CD4-positive, CD25-positive, alpha-beta regulatory T cell (primary cell): Measurements from ENCODE around the gene GMPPB. TPM values are rescaled to one million over a fixed set of nuclear protein-coding genes. Genes with fewer than 3 reads are reported as not detected.

Experiments
- ATAC-seq, 2 donors: fragments of 150-1000 bp; cut with Tn5 transposase; one replicate each; pipeline ENCODE4 v1.10.0; 2021; ENCODE audit warnings: low read depth in 2 of 2, moderate number of reproducible peaks in 2 of 2, moderate library complexity in 1 of 2
- DNase-seq, 3 donors: peaks; one replicate each; pipeline versions ENCODE4 v3.0.0 to v3.0.0-alpha.2; 2012 to 2022; ENCODE audit warnings: mixed read lengths in 1 of 3
- H3K27ac ChIP-seq: one replicate; pipeline ENCODE4 v1.7.0; 2013; ENCODE audit warnings: mild to moderate bottlenecking, low read length; ENCODE audit not compliant: insufficient read depth, poor library complexity, severe bottlenecking
- H3K27me3 ChIP-seq: one replicate; pipeline ENCODE4 v1.7.0; 2013; ENCODE audit warnings: low read length; ENCODE audit not compliant: control insufficient read depth, insufficient read depth
- H3K36me3 ChIP-seq: one replicate; pipeline ENCODE4 v1.7.0; 2013; ENCODE audit warnings: mild to moderate bottlenecking, low read length, moderate library complexity; ENCODE audit not compliant: control insufficient read depth, insufficient read depth
- H3K4me1 ChIP-seq: 2 replicates; pipeline ENCODE4 v1.7.0; 2013; ENCODE audit warnings: mild to moderate bottlenecking, low read length; ENCODE audit not compliant: insufficient read depth, control insufficient read depth, poor library complexity, severe bottlenecking
- H3K4me3 ChIP-seq: one replicate; pipeline ENCODE4 v1.7.0; 2013; ENCODE audit warnings: low read depth, mild to moderate bottlenecking, low read length, moderate library complexity
- H3K9me3 ChIP-seq, 2 experiments: 1 replicate in 1 of 2; 2 replicates in 1 of 2; pipeline ENCODE4 v1.7.0; 2013; ENCODE audit warnings: low read length in 2 of 2, mild to moderate bottlenecking in 1 of 2, moderate library complexity in 1 of 2; ENCODE audit not compliant: control insufficient read depth in 2 of 2
- H3K27ac Mint-ChIP-seq, 3 donors: one replicate each; pipeline ENCODE4 v1.8.0; 2020 to 2022; ENCODE audit warnings: mild to moderate bottlenecking in 3 of 3, mixed read lengths in 3 of 3, moderate library complexity in 2 of 3
- H3K27me3 Mint-ChIP-seq: one replicate; pipeline ENCODE4 v1.8.0; 2022; ENCODE audit warnings: mild to moderate bottlenecking, mixed read lengths
- H3K36me3 Mint-ChIP-seq: one replicate; pipeline ENCODE4 v1.8.0; 2020; ENCODE audit warnings: mixed read lengths
- H3K4me1 Mint-ChIP-seq, 4 donors: one replicate each; pipeline ENCODE4 v1.8.0; 2020 to 2022; ENCODE audit warnings: mixed read lengths in 4 of 4, mild to moderate bottlenecking in 1 of 4
- H3K4me3 Mint-ChIP-seq, 4 donors: one replicate each; pipeline ENCODE4 v1.8.0; 2020 to 2022; ENCODE audit warnings: mild to moderate bottlenecking in 4 of 4, mixed read lengths in 4 of 4, moderate library complexity in 3 of 4
- H3K9me3 Mint-ChIP-seq, 7 donors: one replicate each; pipeline ENCODE4 v1.8.0; 2020 to 2022; ENCODE audit warnings: mixed read lengths in 7 of 7, mild to moderate bottlenecking in 3 of 7, moderate library complexity in 2 of 7
- polyA plus RNA-seq, 4 donors: library from polyadenylated mRNA; unstranded; fragments of 300-500 nt; fragmentation: Illumina TruSeq; gene quantifications; one replicate each; pipeline ENCODE4 v1.2.3, GENCODE V29; 2021
- total RNA-seq: library from RNA; stranded (reverse); gene quantifications from one replicate; pipeline ENCODE4 v1.2.3, GENCODE V29; 2022

GMPPB gene
- total RNA-seq, result 32.1 TPM
- 10 to 100 TPM; 14.7 to 29.7 (median 16.9) TPM for polyA plus RNA-seq

DNA sequence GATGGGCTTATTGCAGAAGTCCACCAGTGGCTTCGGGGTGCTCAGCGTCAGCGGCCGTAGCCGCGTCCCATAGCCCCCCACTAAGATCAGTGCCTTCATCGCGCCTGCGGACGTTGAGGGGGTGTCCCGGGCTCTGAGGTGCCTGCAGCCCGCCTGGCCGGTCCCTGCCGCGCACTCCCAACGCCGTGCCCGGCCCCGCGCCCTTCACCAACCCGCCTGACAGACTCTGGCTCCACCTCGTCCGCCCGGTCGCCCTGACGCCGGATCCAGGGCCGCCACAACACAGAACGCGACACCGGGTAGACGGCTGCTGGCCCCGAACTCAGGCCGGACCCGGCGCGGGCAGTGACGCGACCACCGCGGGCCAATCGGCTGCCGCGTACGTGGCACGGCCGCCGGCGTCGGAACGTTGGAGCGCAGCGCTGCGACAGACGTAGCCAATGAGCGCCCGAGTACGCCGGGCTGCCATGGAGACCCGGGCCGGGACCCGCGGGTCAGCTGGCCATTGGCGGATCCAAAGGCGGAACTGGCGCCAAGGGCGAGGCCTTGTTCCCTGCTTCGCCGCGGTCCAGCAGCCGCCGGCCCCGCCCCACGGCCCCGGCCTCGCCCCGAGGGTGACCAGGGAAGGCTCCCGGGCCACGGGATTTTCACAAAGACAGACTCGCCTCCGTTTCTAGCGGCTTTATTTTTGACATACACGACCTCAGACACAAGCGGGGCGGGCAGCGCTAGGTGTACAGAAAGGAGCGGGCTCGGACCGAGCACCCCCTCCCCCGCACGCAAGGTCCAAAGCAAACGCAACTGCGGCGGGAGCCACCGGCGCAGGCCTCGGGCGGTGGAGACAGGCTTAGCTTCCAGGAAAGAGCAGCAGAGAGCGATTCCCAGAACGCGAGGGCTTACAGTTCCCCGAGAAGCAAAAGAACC, at the start of gene GMPPB:
TSS of gene GMPPB (minus strand) at position 324 of the 924 bp plus-strand sequence. CDS start at position 99, 225 bp downstream.
- peak; percentile 82 to 83 for ATAC-seq
- Histone ChIP-seq H3K36me3 (peaks cover 26% of the 10 kb centered on the region), H3K9me3 (no peaks in the 10 kb centered on the region), H3K4me1 (peaks cover 25% of the 10 kb centered on the region), H3K27ac (peak within 1 kb of the TSS; percentile 96), H3K4me3 (peak within 1 kb of the TSS; percentile 74), H3K27me3 (no peaks in the 10 kb centered on the region)
- Mint-ChIP-seq H3K36me3 (no peaks in the 10 kb centered on the region), H3K4me1 (peaks cover 0 to 49% (median 19%) of the 10 kb centered on the region in 4 donors), H3K4me3 (peak within 1 kb of the TSS; percentile 92 to 97 (median 96)), H3K27me3 (no peaks in the 10 kb centered on the region), H3K27ac (peak within 1 kb of the TSS; percentile 89 to 97 (median 94)), H3K9me3 (no peaks in the 10 kb centered on the region)
- peak; percentile 89 to 96 (median 89) for DNase-seq

- Mint-ChIP-seq H3K27ac (no peak overlapping the region), H3K27me3 (no peaks in the 10 kb centered on the region), H3K4me1 (peaks cover 22 to 60% (median 35%) of the 10 kb centered on the region in 4 donors), H3K36me3 (peaks cover 19% of the 10 kb centered on the region), H3K9me3 (no peaks in the 10 kb centered on the region), H3K4me3 (no peak overlapping the region)
- Histone ChIP-seq H3K27me3 (no peaks in the 10 kb centered on the region), H3K9me3 (no peaks in the 10 kb centered on the region), H3K4me3 (no peak overlapping the region), H3K4me1 (peaks cover 11% of the 10 kb centered on the region), H3K27ac (no peak overlapping the region), H3K36me3 (peaks cover 33% of the 10 kb centered on the region)
- ATAC-seq, result no peak
- DNase-seq, result no peak
Measured at GRCh38 chr3:49772703-49773102, 49.0 kb upstream of the GMPPB start.

DNA sequence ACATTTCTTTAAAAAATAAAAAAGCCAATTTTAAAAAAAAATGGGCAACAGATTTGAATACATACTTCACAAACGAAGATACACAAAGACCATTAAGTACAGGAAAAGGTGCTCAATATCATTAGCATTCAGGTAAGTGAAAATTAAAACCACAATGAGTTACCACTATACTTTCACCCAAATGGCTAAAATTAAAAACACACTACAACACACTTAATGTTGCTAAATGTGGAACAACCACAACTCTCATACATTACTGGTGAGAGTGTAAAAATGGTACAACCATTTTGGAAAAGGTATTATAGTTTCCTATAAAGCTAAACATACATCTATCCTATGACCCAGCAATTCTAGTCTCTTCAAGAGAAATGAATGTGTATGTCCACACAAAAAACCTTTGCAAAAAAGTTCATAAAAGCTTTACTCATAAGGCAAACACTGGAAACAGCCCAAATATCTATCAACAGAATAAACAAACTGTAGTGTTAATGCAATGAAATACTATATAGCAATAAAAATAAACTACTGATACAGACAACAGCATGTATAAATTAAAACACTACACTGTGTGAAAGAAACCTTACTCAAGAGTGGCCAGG, 47.7 kb upstream of the GMPPB start:
- Histone ChIP-seq H3K27me3 (no peaks in the 10 kb centered on the region), H3K36me3 (peaks cover 29% of the 10 kb centered on the region), H3K9me3 (no peaks in the 10 kb centered on the region), H3K4me3 (no peak overlapping the region), H3K27ac (no peak overlapping the region), H3K4me1 (peaks cover 11% of the 10 kb centered on the region)
- Mint-ChIP-seq H3K27me3 (no peaks in the 10 kb centered on the region), H3K4me1 (peaks cover 22 to 52% (median 30%) of the 10 kb centered on the region in 4 donors), H3K36me3 (peaks cover 15% of the 10 kb centered on the region), H3K9me3 (no peaks in the 10 kb centered on the region), H3K27ac (no peak overlapping the region), H3K4me3 (peak overlapping the region in 1 of 4 donors; percentile 5)
- ATAC-seq (no peak), DNase-seq (no peak)

DNA sequence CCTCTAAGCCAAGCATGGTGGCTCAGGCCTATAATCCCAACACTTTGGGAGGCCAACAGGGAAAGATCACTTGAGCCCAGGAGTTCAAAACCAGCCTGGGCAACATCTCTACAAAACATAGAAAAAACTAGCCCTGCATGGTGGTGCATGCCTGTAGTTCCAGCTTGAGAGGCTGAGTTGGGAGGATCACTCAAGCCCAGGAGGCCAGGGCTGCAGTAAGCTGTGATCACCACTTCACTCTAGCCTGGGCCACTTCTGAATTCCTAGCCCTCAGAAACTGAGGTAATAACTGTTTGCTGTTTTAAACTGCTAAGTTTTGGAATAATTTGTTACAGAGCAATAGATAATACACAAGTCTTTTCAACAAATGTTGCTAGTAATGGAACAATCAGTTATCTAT, 46.2 kb upstream of the GMPPB start:
- no peak overlapping the region for H3K27ac ChIP-seq
- no peaks in the 10 kb centered on the region for H3K27me3 ChIP-seq
- Mint-ChIP-seq H3K4me3 (peak overlapping the region in 1 of 4 donors; percentile 9), H3K36me3 (peaks cover 16% of the 10 kb centered on the region), H3K9me3 (no peaks in the 10 kb centered on the region), H3K27me3 (no peaks in the 10 kb centered on the region), H3K4me1 (peaks cover 20 to 51% (median 30%) of the 10 kb centered on the region in 4 donors), H3K27ac (peak overlapping the region in 2 of 3 donors; percentile 39 to 56)
- peaks cover 18% of the 10 kb centered on the region for H3K36me3 ChIP-seq
- DNase-seq, result no peak
- no peak for ATAC-seq
- H3K4me1 ChIP-seq, result peaks cover 5% of the 10 kb centered on the region
- no peaks in the 10 kb centered on the region for H3K9me3 ChIP-seq
- H3K4me3 ChIP-seq, result no peak overlapping the region

DNA sequence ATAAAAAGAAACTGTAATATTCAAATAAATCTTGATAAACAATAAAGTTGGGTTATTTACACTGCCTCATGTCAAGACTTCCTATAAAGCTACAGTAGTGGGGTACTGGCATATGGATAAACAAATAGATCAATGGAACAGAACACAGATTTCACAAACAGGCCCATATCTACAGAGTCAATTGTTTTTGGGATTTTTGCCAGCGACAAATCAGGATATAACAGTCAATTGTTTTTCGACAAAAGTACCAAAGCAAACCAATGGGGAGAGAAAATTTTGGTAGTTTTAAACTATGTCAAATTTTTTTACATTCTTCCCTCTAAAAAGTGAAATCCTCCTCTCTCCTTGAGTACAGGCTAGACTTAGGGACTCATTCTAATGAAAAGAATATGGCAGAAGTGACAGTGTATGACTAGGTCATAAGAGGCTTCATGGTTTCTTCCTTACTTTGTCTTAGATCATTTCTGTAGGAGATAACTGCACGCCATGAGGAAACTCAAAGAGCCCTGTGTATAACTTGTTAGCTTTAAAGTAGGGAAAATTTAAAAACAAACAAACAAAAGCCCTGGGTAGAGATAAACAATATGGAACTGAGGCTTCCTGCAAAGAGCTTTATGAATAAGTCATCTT, 45.6 kb upstream of the GMPPB start:
- H3K9me3 Mint-ChIP-seq, result no peaks in the 10 kb centered on the region
- ATAC-seq (no peak), DNase-seq (no peak)
- H3K27ac Mint-ChIP-seq, result peak overlapping the region in 1 of 3 donors; percentile 39
- H3K4me3 ChIP-seq, result no peak overlapping the region
- H3K9me3 ChIP-seq, result no peaks in the 10 kb centered on the region
- peak overlapping the region in 1 of 4 donors; percentile 15 for H3K4me3 Mint-ChIP-seq
- H3K4me1 Mint-ChIP-seq, result peaks cover 15 to 49% (median 29%) of the 10 kb centered on the region in 4 donors
- H3K36me3 Mint-ChIP-seq, result peaks cover 20% of the 10 kb centered on the region
- H3K36me3 ChIP-seq, result peaks cover 22% of the 10 kb centered on the region
- no peaks in the 10 kb centered on the region for H3K27me3 Mint-ChIP-seq
- peaks cover 2% of the 10 kb centered on the region for H3K4me1 ChIP-seq
- H3K27me3 ChIP-seq, result no peaks in the 10 kb centered on the region
- no peak overlapping the region for H3K27ac ChIP-seq

- DNase-seq (no peak), ATAC-seq (no peak)
- no peak overlapping the region for H3K4me3 ChIP-seq
- H3K4me1 ChIP-seq, result no peaks in the 10 kb centered on the region
- H3K27me3 ChIP-seq, result no peaks in the 10 kb centered on the region
- H3K36me3 ChIP-seq, result peaks cover 13% of the 10 kb centered on the region
- no peak overlapping the region for H3K4me3 Mint-ChIP-seq
- H3K27me3 Mint-ChIP-seq, result no peaks in the 10 kb centered on the region
- peaks cover 7% of the 10 kb centered on the region for H3K36me3 Mint-ChIP-seq
- H3K9me3 ChIP-seq, result no peaks in the 10 kb centered on the region
- peaks cover 6 to 31% (median 14%) of the 10 kb centered on the region in 4 donors for H3K4me1 Mint-ChIP-seq
- no peak overlapping the region for H3K27ac Mint-ChIP-seq
- no peak overlapping the region for H3K27ac ChIP-seq
- no peaks in the 10 kb centered on the region for H3K9me3 Mint-ChIP-seq
Measured at GRCh38 chr3:49763981-49764380, 40.2 kb upstream of the GMPPB start.

DNA sequence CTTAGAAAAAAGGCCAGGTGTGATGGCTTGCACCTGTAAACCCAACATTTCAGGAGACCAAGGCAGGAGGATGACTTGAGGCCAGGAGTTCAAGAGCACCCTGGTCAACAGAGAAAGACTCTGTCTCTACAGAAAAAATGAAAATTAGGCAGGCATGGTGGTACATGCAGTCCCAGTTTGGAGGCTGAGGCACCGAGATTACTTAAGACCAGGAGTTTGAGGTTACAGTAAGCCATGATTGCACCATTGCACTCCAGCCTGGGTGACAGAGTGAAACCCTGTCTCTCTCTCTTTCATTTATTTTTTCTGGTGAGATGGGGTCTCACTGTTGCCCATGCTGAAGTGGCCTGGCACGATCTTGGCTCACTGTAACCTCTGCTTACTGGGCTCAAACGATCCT, 37.9 kb upstream of the GMPPB start:
- Histone ChIP-seq H3K27ac (no peak overlapping the region), H3K9me3 (no peaks in the 10 kb centered on the region), H3K27me3 (no peaks in the 10 kb centered on the region), H3K4me3 (no peak overlapping the region), H3K36me3 (peaks cover 12% of the 10 kb centered on the region), H3K4me1 (no peaks in the 10 kb centered on the region)
- Mint-ChIP-seq H3K4me3 (no peak overlapping the region), H3K27ac (peak overlapping the region in 1 of 3 donors; percentile 83), H3K27me3 (no peaks in the 10 kb centered on the region), H3K4me1 (peaks cover 11 to 37% (median 22%) of the 10 kb centered on the region in 4 donors), H3K9me3 (no peaks in the 10 kb centered on the region), H3K36me3 (peaks cover 12% of the 10 kb centered on the region)
- no peak for ATAC-seq
- DNase-seq, result no peak
